HFFc6 (cell line): ENCODE measurements around the gene ETNK2. TPM values are rescaled to one million over a fixed set of nuclear protein-coding genes. Genes with fewer than 3 reads are reported as not detected.

Experiments used
- DNase-seq: peaks from one replicate; pipeline ENCODE4 v3.0.0-alpha.2; 2018
- H3K27ac Mint-ChIP-seq: 2 replicates; pipeline ENCODE4 v1.8.0; 2020; ENCODE audit warnings: mild to moderate bottlenecking, mixed read lengths
- H3K27me3 Mint-ChIP-seq: 2 replicates; pipeline ENCODE4 v1.8.0; 2021; ENCODE audit warnings: mild to moderate bottlenecking, moderate library complexity, mixed read lengths; ENCODE audit not compliant: insufficient read depth
- H3K36me3 Mint-ChIP-seq: 2 replicates; pipeline ENCODE4 v1.8.0; 2021; ENCODE audit warnings: low read depth, mixed read lengths
- H3K4me1 Mint-ChIP-seq: 2 replicates; pipeline ENCODE4 v1.8.0; 2020; ENCODE audit warnings: low read depth, mixed read lengths
- H3K4me3 Mint-ChIP-seq: 2 replicates; pipeline ENCODE4 v1.8.0; 2020; ENCODE audit warnings: mild to moderate bottlenecking, moderate library complexity, mixed read lengths
- H3K9me3 Mint-ChIP-seq: 2 replicates; pipeline ENCODE4 v1.8.0; 2020; ENCODE audit warnings: mild to moderate bottlenecking, mixed read lengths
- CTCF ChIP-seq: fragments of 200-600 bp; sonication (generic); IDR thresholded peaks from 2 replicates; pipeline ENCODE4 v1.5.0; 2021; ENCODE audit warnings: antibody characterized with exemption, mild to moderate bottlenecking
- total RNA-seq, 6 experiments: library from RNA; stranded (reverse); fragmentation: NEBNext Ultra II Directional; extraction: Animal tissue kit (Norgen Biotek cat#: 25700); gene quantifications; 2 replicates in 1 of 6; 3 replicates in 5 of 6; pipeline ENCODE4 v1.2.3, GENCODE V29; 2021

ETNK2 gene
- total RNA-seq, 6 experiments from 2014 or later: 3.1 to 6.3 (median 3.9) TPM

- peaks cover 4% of the 10 kb centered on the region; the same call in 1 of the 2 replicates for H3K36me3 Mint-ChIP-seq
- DNase-seq: no peak
- H3K27ac Mint-ChIP-seq: no peak overlapping the region
- no peak for TF ChIP-seq CTCF
- no peaks in the 10 kb centered on the region for H3K9me3 Mint-ChIP-seq
- H3K4me3 Mint-ChIP-seq: no peak overlapping the region
- H3K4me1 Mint-ChIP-seq: peaks cover 6% of the 10 kb centered on the region
- peaks cover 12% of the 10 kb centered on the region for H3K27me3 Mint-ChIP-seq
Observed at GRCh38 chr1:204136814-204137213, 15.0 kb downstream of the ETNK2 start.

- TF ChIP-seq CTCF: no peak
- H3K9me3 Mint-ChIP-seq: no peaks in the 10 kb centered on the region
- H3K36me3 Mint-ChIP-seq: peaks cover 4% of the 10 kb centered on the region; the same call in 1 of the 2 replicates
- H3K27ac Mint-ChIP-seq: no peak overlapping the region
- H3K4me1 Mint-ChIP-seq: peaks cover 28% of the 10 kb centered on the region
- peaks cover 5% of the 10 kb centered on the region for H3K27me3 Mint-ChIP-seq
- no peak for DNase-seq
- H3K4me3 Mint-ChIP-seq: no peak overlapping the region
Observed at GRCh38 chr1:204134103-204134502, 17.7 kb downstream of the ETNK2 start.

GRCh38 chr1:204132718-204133117 lies 19.1 kb downstream of the ETNK2 start:
- peaks cover 5% of the 10 kb centered on the region; the same call in 1 of the 2 replicates for H3K27me3 Mint-ChIP-seq
- no peak for DNase-seq
- H3K4me1 Mint-ChIP-seq: peaks cover 40% of the 10 kb centered on the region
- no peak overlapping the region; the same call in 1 of the 2 replicates for H3K27ac Mint-ChIP-seq
- no peak for TF ChIP-seq CTCF
- no peaks in the 10 kb centered on the region for H3K9me3 Mint-ChIP-seq
- no peaks in the 10 kb centered on the region for H3K36me3 Mint-ChIP-seq
- H3K4me3 Mint-ChIP-seq: no peak overlapping the region

GRCh38 chr1:204131978-204132377 lies 19.9 kb downstream of the ETNK2 start:
- no peak for TF ChIP-seq CTCF
- Mint-ChIP-seq H3K4me3 (no peak overlapping the region), H3K27ac (peak overlapping the region; percentile 42; the same call in 1 of the 2 replicates), H3K36me3 (no peaks in the 10 kb centered on the region), H3K27me3 (peaks cover 5% of the 10 kb centered on the region; the same call in 1 of the 2 replicates), H3K4me1 (peaks cover 48% of the 10 kb centered on the region), H3K9me3 (no peaks in the 10 kb centered on the region)
- DNase-seq: no peak

DNA sequence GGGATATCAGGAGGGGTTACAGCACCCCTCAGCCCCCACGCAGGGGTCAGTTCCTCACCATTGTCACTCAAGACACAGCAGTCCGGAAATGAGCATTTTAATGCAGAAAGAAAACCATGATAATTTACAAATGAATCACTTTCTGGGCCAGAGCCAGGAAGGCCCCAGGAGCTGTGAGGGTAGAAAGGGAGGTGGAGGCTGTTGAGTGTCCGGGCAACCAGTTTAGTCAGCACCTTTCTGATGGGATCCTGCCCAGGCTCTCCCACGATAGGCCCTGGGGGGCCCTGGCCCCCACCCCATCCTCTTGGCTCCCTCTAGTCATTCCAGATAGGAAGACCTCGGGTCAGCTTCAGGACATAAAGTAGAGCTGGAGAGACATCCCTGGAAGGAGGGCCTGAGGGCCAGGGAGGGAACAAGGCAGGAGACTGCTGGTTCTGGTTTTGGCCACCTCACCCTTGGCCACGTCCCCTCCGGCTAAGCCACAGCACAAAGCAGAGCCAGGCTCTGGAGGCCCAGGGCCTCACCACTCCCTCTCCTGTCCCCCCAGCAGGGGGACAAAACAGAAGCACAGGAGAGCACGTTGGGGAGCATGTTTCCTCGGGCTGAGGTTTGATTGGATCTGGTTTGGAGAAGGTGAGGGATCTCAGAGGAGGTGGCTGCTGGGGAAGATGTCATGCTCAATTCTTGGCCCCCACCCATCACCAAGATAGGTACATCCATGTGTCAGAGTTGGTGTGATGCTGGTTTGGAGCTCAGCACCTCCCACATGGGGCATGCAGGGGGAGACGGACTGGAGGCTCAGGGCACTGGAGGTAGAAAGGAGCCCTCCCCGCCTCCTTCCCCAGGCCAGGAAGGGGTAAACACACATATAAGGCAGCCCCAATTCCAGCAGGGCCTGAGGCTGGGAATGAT lies 20.6 kb downstream of the ETNK2 start:
- Mint-ChIP-seq H3K9me3 (no peaks in the 10 kb centered on the region), H3K27me3 (peaks cover 5% of the 10 kb centered on the region; the same call in 1 of the 2 replicates), H3K27ac (peak overlapping the region; percentile 97), H3K4me3 (peak overlapping the region; percentile 68), H3K4me1 (peaks cover 50% of the 10 kb centered on the region), H3K36me3 (no peaks in the 10 kb centered on the region)
- peak; percentile 90 for DNase-seq
- peak; percentile 68 for TF ChIP-seq CTCF
